ENCODE data around the gene CPVL.

Gene CPVL

GRCh38 chr7:29146057-29146706, at the start of gene CPVL:
TSS of gene CPVL (minus strand) at chr7:29146537. CDS start at chr7:29121061, 25,476 bp downstream.
- no peak within 1 kb of the TSS for H3K4me3 ChIP-seq (ENCODE audit: low read depth, low read length)
- no peaks in the 10 kb centered on the region for H3K36me3 ChIP-seq
- no peak for DNase-seq
- H3K27ac ChIP-seq = no peak within 1 kb of the TSS
- H3K27me3 ChIP-seq (ENCODE audit: insufficient read depth, low read depth, severe bottlenecking) = no peaks in the 10 kb centered on the region
- H3K9me3 ChIP-seq (ENCODE audit: severe bottlenecking) = no peaks in the 10 kb centered on the region
- no peak for TF ChIP-seq CTCF (IDR thresholded peaks at IDR 0.05; ENCODE audit: low read depth, low read length)

- no peaks in the 10 kb centered on the region for H3K9me3 ChIP-seq (ENCODE audit: severe bottlenecking)
- peaks cover 51% of the 10 kb centered on the region for H3K27me3 ChIP-seq (ENCODE audit: insufficient read depth, low read depth, severe bottlenecking)
- H3K36me3 ChIP-seq = no peaks in the 10 kb centered on the region
- peak within 1 kb of the TSS; percentile 53 for H3K4me3 ChIP-seq (ENCODE audit: low read depth, low read length)
- DNase-seq = peak; percentile 71
- H3K27ac ChIP-seq = peak within 1 kb of the TSS; percentile 22; the same call in 1 of the 2 replicates
- 0 out of 2 replicates have a peak, but pooled peaks have one; percentile 22 for TF ChIP-seq CTCF (IDR thresholded peaks at IDR 0.05; ENCODE audit: low read depth, low read length)
Observed at GRCh38 chr7:29194594-29195427, 48.5 kb upstream of the CPVL start, which contains the start of gene CHN2. TSS of gene CHN2 (plus strand) at chr7:29194775.

GRCh38 chr7:29194206-29194593, 47.9 kb upstream of the CPVL start:
- H3K9me3 ChIP-seq (ENCODE audit: severe bottlenecking) = no peaks in the 10 kb centered on the region
- TF ChIP-seq CTCF (IDR thresholded peaks at IDR 0.05; ENCODE audit: low read depth, low read length) = no peak
- H3K4me3 ChIP-seq (ENCODE audit: low read depth, low read length) = peak overlapping the region; percentile 53
- peak; percentile 45 for DNase-seq
- H3K36me3 ChIP-seq = no peaks in the 10 kb centered on the region
- peak overlapping the region; percentile 22; the same call in 1 of the 2 replicates for H3K27ac ChIP-seq
- H3K27me3 ChIP-seq (ENCODE audit: insufficient read depth, low read depth, severe bottlenecking) = peaks cover 55% of the 10 kb centered on the region

GRCh38 chr7:29193316-29194205, 47.2 kb upstream of the CPVL start:
- DNase-seq = no peak
- Histone ChIP-seq H3K9me3 (ENCODE audit: severe bottlenecking) (no peaks in the 10 kb centered on the region), H3K36me3 (no peaks in the 10 kb centered on the region), H3K4me3 (ENCODE audit: low read depth, low read length) (peak overlapping the region; percentile 53), H3K27me3 (ENCODE audit: insufficient read depth, low read depth, severe bottlenecking) (peaks cover 55% of the 10 kb centered on the region), H3K27ac (no peak overlapping the region)
- TF ChIP-seq CTCF (IDR thresholded peaks at IDR 0.05; ENCODE audit: low read depth, low read length) = no peak

GRCh38 chr7:29192811-29193210, 46.5 kb upstream of the CPVL start:
- Histone ChIP-seq H3K9me3 (ENCODE audit: severe bottlenecking) (no peaks in the 10 kb centered on the region), H3K27me3 (ENCODE audit: insufficient read depth, low read depth, severe bottlenecking) (peaks cover 55% of the 10 kb centered on the region), H3K36me3 (no peaks in the 10 kb centered on the region), H3K4me3 (ENCODE audit: low read depth, low read length) (no peak overlapping the region), H3K27ac (no peak overlapping the region)
- no peak for DNase-seq
- TF ChIP-seq CTCF (IDR thresholded peaks at IDR 0.05; ENCODE audit: low read depth, low read length) = no peak

Data from WERI-Rb-1 (cell line).